ENCODE measurements around the gene THSD7B.
A peak's percentile ranks its signal among the peaks of the same experiment; 100 is the strongest.

Gene THSD7B

DNA sequence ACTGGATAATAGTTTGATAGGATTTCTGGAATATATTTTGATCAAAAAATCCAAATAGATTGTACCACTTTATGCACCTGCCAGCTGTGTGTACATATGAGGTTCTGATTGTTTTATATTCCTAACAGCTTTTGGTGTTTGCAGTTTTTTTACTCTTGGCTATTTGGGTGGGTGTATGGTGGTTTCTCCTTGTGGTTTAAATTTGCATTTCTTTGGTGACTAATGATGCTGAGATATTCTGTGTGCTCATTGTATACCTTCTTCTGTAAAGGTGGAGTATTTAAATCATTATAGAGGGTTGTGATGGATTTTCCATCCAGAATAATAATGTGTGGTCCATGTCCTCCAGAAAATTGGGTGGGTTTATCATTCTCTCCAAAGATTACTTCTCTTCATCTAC, 372.9 kb downstream of the THSD7B start:
- DNase-seq (ENCODE audit: low spot score): no peak

DNA sequence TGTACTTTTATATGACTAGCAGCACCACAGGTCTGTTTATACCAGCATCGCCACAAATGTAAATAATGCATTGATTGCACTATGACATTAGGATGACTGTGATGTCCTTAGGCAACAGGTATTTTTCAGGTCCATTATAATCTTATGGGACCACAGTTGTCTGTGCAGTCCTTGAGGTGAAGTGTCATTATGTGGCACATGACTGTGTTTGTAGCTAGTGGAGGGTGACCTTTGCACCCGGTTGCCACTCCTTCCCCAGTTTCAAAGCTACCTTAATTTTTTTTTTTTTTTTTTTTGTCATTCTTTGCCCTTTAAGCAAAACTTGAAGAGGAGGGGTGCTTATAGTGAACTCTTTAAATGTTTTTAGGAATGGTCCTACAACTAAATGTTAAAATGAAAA, 386.4 kb downstream of the THSD7B start:
- DNase-seq (ENCODE audit: low spot score): no peak

DNA sequence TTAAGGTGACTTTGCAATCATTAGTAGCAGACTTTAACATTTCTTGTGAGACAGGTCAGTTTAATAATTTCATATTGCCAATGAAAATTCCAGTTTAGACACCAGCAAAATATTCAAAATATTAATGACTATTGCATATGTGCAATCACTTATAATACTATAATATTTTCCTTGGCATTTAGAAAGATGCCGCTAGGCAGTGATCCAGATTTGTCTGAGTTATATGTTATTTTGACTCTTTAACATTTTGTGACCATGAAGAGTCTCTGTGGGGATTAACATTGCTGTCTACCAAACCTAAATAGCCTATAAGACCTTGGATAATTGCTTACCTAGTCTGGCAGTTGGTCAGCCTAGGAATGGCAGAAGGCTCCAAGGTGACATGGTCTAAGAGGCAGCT, 389.6 kb downstream of the THSD7B start:
- DNase-seq (ENCODE audit: low spot score): no peak

DNA sequence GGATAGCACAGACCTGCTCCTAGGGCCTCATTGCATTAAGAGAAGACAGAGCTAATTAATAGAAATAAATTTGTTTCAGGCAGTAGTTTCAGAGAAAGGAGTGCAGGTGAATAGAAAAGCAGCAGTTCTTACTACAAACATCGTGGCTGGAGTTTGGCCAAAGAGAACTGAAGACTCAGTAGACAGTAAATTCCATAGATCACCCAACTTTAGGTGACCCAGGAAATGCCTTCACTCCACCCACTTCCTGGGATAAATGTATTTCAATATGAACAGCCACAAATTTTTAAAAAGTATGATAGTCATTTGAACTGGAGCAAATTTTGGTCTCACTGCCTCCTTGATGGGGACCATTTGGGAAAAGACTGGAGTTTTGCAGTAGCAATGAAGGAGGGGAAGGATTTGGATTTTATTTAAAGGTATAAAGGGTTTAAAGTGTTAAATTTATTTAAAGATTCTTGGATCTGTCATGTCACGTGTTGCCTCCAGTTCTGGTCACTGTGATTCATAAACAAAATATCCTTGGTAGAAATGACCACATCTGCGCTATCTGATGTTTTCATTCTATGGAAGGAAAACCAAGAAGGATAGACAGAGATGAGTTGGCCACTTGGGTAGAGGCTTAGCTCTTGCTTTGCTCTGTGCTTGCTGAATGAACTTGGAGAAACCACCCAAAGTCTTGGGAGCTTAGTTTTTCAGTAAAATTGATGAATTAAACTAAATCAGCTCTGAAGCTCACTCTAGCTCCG, 390.2 kb downstream of the THSD7B start:
- no peak for DNase-seq (ENCODE audit: low spot score)

DNA sequence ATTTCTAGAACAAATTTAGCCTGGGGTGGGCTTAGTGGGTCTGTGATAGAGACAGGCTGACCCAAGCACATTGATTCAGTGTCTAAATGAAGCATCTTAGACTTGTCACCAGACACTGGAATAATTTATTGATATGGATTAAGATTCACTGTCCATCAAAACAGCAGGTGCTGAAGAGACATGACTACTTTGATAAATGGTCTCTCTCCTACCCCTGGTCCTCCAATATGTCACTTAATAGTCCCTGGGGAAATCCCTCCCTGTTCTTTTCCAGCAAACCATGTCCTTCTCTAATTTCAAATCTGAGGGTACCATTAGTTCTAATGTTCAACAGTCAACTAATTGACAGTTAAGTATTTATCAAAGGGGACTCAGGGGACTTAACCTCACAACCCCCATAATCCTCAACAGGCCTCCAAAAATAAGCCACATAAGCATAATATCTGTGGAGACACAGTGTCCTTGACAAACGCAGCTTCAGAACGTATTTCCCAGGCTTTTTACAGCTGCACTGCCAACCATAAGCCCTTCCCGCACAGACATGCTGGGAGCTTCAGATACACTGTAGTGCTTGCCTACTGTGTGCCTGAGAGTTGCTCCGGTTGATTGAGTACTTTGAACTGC, 391.0 kb downstream of the THSD7B start:
- DNase-seq (ENCODE audit: low spot score): peak; percentile 1

DNA sequence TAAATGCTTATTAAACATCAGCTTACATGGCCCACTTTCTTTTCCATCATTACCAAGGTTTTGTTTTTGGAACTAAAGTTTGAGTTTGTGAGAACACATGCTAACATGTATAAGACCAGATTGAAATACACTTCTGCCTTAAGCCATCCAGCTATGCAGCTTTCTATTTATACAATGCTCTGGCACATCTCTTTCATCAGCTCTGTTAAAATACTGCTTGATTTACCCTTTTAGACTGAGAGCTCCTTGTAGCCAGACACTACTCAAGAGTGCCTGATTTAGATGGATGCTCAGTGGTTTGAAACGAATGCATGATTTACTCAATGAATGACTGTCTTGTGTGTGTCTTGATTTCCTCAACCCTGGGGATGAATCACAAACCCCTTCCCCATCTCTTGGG, 392.5 kb downstream of the THSD7B start:
- DNase-seq (ENCODE audit: low spot score): no peak

DNA sequence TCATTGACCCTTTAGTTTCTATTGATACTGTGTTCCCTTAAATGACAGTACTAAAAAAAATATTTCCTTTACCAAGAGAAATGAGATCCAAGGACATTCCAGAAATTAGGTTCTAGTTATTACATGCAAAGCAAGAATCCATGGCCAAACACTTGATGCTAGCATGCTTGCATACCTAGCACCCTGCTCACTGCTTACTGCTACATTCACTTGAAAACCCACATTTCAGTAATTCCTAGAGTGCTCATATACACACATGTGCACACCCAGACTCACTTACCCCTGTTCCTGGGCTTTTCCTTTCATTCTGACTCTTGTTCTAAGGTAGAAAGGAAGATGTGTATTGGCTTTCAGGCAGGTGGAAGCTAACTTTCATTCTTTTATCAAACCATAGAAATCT, 395.9 kb downstream of the THSD7B start:
- no peak for DNase-seq (ENCODE audit: low spot score)

DNA sequence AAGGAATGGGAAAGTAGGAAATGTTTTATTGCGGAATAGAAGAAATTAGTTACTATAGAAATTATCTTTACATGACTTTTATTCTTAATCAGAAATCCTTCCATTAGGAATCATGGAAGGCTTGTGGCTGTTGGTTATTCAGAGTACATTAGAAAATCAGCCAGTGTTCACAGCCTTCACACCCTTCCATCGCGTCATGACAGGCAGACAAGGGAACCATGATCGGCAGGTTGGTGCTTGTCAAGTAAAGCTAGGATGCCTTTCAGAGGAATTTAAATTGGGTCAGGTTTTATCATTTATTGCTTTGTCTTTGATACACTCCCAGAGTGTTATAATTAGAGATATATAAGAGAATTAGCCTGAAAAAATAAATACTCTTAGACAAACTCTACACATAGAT, 400.6 kb downstream of the THSD7B start:
- no peak for DNase-seq (ENCODE audit: low spot score)

DNA sequence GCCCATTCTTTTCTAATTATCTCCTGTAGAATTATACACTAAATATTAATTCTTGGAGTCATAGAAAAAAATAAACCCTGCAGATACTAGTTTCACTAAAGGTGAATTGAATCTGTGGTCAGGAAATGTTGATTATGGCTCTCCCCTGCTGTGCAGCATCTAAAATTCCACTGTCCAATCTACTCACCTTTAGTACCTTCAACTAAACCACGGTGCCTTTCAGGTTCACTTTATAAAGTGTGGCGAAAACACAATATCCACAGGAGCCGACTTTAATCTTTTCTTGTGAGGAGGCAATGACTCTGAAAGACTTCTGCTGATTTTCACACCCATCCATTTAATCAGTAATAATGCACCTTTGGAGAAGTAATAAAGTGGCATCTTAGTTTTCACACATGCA, 402.3 kb downstream of the THSD7B start:
- DNase-seq (ENCODE audit: low spot score): no peak

DNA sequence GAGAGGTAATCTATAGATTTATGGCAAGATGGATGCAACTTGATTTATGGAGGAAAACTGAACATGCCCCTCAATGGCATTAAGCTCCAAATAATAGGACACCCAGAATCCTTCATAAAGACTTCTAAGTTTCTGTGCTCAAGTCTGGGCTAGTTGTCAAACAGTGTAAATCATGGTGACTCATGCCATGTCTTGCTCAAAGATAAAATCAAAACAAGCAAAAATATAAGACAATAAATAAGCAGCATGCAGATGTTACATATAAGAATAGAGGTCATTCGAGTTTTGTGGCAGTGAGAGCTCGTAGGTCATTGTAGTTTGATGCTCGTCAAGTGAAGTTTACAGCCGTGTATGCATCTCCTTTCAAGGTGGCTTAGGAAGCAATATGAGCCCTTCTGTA, 403.2 kb downstream of the THSD7B start:
- no peak for DNase-seq (ENCODE audit: low spot score)

DNA sequence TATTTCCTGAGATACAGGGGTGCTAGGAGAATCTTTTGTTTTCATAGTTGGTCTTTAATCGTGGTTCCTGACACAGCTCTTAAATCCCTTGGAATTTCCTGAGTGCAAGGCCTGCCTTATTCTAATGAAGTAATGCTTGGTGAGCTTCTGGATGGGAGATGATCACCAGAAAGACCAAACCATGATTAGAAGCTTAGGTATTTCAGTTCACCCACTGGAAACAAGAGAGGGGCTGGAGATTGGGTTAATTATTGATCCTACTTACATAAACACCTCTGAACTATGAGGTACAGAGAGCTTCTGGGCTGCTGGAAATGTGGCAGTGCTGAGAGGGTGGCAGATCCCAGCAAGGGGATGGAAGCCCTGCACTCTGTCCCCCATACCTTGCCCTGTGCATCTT, 406.8 kb downstream of the THSD7B start:
- no peak for DNase-seq (ENCODE audit: low spot score)

DNA sequence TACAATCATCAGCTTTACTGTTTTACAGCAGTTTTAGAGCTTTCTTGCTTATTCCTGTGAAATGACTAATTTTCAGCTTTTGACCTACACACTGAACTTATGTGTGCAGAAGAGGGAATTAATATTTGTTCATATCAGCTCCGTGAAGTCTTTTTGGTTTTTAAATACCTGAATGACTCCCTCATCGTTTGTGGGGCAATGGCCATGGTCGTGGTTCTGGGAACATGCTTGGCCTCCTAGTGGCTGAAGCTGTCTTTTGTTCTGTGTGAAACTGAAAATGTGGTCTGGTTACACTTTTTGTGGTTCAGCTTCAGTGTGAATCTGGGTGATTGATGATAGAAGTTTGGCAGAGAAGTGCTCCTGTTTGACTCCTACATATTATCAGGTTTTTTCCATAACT, 408.1 kb downstream of the THSD7B start:
- DNase-seq (ENCODE audit: low spot score): no peak

DNA sequence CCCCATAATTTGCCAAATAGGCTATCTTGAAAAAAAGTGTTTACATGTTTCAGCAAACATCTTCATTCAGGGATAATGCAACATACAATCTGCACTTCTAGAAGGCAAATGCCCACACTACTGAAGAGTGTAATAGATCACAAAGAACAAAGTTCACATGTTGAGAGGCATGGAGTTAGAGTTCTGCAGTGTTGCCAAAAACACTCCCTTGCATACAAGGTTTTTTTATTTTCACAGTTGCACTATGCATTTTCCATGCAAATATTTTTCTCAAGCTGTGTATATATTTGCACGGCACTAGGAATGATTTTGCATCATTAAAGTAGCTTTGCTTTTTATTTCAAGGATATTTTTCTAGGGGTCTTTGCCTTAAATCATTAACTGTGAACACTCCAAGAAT, 409.9 kb downstream of the THSD7B start:
- no peak for DNase-seq (ENCODE audit: low spot score)

DNA sequence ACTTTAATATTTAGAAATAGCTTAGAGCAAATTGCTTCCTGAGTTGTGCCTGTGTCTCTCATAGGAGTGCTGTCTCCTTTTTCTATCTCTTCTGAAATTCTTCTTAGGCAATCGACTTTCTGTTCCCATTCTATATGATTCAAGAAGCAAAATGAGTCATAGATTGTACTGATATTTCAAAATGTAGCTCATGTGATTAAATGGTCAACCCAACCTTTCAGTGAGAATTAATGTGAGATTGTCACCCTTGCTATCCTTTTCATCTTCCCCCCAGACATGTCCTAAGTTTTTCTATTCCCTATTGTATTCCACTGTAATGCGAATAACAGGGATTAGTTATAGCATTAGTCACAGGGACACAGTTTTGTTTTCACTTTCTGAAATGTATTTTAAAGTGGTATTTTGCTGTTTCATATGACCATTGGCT, 413.6 kb downstream of the THSD7B start:
- no peak for DNase-seq (ENCODE audit: low spot score)

DNA sequence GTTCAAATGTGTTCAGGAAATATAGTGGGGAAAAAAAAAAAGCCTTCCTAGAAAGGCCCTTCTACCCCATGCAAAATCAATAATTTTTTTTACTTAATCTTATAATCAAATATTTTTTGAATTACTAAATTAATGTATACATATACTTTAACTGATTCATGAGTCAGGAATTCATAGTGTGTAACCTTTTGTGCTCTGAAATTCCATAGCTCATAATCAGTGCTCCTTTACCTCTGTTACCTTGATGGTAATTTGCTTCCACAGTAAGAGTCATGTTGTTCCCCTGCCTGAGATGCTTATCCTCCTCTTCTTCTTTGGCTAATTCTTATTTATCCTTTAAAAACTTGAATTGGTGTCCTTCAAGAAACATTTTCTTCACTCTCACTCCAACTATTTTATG, 414.2 kb downstream of the THSD7B start:
- DNase-seq (ENCODE audit: low spot score): no peak

DNA sequence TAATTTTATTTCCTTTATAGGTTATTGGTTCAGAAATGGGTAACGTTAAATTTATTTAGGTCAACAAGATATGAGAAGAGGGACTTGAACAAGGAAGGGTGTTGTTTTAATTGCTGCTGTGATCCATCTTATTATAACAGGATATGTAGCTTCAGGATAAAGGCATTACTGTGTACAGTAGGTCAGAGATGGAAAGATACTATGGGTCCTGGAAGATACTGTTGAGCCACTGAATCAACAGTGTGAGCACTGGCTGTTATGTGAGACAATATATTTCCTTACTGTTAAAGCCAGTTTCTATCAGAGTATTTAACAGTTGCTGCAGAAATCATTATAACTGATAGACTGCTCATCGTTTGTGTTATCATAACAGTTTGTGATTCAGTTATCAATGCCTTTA, 414.7 kb downstream of the THSD7B start:
- no peak for DNase-seq (ENCODE audit: low spot score)

DNA sequence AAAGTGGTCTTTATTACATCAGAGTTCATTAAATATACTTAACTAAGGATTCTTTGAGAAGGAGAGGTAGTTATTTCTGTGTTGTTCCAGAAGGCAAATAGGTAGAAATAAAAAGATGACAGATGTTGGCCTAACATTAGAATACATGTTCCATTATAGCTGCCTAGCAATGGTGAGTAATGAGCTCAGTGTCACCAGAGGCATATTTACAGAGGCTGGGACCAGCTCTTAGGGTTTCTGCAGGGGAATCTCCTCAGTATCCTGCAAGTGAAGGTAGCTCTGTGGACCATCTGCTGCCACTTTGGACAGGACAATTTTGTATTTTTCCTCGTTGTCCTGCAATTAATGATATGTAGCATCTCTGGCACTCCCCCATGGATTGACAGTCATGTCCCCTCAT, 416.0 kb downstream of the THSD7B start:
- no peak for DNase-seq (ENCODE audit: low spot score)

DNA sequence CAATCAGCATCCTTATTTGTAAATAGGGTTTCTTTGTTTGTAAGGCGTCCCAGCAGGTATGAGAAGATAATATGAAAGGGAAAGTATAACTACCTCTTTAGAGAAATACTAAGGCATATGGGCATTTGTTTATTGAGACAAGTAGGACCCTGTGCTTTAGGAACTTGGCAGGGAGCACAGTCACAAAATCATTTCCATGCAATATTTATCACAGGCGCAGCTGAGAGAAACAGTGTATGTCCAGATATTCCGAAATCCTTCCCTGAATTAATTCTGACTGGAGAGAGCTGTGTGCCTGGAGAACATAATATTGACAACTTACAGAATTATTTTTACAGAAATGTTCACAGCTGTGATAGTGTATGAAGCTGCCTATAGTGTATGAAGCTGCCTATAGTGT, 416.7 kb downstream of the THSD7B start:
- DNase-seq (ENCODE audit: low spot score): no peak

DNA sequence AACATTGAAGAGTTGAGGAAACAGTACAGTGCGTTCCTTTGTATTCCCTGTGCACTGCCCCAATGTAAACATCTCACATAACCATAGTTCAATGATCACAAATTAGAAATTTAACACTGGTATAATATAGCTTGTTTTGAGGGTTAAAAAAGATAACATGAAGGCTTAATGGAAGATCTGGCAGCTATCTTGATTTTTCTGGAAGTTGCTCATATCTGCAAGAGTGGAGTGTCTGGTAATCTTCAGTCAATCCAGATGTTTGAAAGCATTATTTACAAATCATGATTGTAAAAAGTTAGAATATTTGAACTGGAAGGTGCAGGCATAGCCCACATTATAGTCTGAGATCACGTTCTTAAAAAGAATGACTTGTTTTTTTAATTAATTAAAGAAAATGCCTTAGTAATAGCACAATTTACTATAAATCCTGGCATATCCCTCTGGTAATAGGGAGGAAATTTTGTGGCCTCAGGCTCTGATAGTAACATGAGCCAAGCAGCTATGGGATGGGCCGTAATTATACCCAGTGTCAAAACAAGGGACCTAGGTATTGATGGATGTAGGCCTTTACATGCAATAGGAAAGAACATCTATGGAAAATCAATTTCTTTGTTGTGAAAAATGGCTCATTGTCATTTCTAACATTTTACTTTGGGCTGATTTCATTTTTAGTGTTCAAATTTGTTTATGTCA, 418.0 kb downstream of the THSD7B start:
- DNase-seq (ENCODE audit: low spot score): peak; percentile 6

DNA sequence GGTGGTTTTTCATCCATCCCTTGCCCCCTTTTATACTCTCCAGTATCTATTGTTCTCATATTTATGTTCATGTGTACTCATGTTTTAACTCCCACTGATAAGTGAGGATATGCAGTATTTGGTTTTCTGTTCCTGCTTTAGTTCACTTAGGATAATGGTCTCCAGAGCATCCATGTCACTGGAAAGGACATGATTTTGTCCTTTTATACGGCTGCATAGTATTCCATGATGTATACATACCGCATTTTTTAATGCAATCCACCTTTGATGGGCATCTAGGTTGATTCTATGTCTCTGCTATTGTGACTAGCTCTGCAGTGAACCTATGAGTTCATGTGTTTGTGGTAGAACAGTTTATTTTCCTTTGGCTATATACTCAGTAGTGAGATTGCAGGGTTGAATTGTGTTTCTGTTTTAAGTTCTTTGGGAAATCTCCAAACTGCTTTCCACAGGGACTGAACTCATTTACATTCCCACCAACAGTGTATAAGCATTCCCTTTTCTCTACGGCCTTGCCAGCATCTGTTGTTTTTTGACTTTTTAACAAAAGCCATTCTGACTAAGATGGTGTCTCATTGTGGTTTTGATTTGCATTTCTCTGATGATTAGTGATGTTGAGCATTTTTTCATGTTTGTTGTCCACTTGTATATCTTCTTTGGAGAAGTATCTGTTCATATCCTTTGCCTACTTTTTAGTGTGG, 420.2 kb downstream of the THSD7B start:
- DNase-seq (ENCODE audit: low spot score): no peak

DNA sequence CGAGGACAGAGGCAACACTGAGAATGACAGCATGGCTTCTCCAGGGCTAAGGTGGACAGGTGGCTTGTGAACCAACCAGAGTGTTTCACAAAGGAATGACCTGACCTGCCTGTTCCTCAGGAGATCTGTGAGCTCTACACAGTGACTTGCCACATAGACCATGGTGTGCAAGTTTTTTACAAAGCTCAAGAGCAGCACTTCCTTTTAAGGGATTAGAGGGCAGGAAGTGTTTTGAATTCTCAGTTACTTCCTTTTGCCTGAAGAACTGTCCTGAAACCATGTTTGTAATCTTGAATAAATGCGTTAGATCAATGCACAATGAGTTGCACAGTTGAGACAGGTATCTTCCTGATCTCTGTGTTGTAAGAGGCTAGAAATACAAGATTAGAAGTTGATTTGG, 421.9 kb downstream of the THSD7B start:
- no peak for DNase-seq (ENCODE audit: low spot score)

DNA sequence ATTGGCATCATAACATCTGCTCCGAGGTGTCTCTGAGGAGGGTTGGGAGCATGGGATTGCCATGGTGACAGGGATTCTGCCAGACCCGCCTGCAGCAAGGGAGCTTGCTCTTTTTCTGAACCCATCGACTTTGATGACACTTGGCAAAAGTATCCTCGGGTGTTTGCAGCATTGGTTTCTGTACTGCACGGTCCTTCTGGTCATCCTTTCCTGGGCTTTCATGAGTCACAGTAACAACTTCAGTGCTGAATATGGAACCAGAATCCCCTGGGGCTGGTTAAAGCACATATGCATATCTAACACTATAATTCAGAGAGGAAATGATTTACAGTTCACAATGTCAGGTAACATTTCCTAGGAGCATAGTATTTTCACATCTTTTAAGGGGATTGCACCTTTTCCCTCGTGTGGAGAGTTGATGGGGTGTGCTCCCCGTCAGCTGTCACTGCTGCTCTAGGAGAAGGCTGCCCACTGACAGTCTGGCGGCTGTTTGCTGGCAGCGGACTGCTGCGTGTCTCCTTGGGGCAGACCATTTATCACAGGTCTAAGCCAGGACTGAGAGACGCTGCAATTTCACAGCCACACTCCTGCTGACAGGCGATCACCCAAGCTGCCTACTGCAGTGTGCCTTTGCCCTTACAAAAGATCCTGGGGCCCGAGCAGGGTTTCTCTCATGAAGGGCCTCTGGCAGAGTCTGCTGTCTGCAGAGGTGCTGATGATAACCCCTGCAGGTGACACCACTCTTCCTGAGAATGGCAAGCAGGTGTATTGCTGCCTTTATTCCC, 425.3 kb downstream of the THSD7B start:
- peak; percentile 8 for DNase-seq (ENCODE audit: low spot score)
